SKM-1 treated with dmso at 0.1 percent for 144 hours (cell line): ENCODE results near the gene TMEM229B.

Experiments used
- DNase-seq: peaks from one replicate; lab custom pipeline; 2025; ENCODE audit not compliant: unreplicated experiment; lab: John Stamatoyannopoulos, UW

Gene TMEM229B

GRCh38 chr14:67515386-67516079, 27.0 kb upstream of the TMEM229B start:
- DNase-seq, result no peak

GRCh38 chr14:67514650-67515385, 26.3 kb upstream of the TMEM229B start:
- DNase-seq, result no peak

GRCh38 chr14:67514203-67514607, 25.7 kb upstream of the TMEM229B start:
- no peak for DNase-seq

GRCh38 chr14:67513631-67514108, 25.1 kb upstream of the TMEM229B start:
- DNase-seq, result no peak

GRCh38 chr14:67512463-67513310, 24.2 kb upstream of the TMEM229B start:
- DNase-seq, result no peak

GRCh38 chr14:67510836-67511235, 22.3 kb upstream of the TMEM229B start:
- DNase-seq, result no peak

GRCh38 chr14:67510121-67510520, 21.6 kb upstream of the TMEM229B start:
- no peak for DNase-seq

- DNase-seq, result no peak
Measured at GRCh38 chr14:67508956-67509355, 20.4 kb upstream of the TMEM229B start.

- no peak for DNase-seq
Measured at GRCh38 chr14:67505254-67505653, 16.7 kb upstream of the TMEM229B start.

GRCh38 chr14:67503331-67503730, 14.8 kb upstream of the TMEM229B start:
- no peak for DNase-seq

- no peak for DNase-seq
Measured at GRCh38 chr14:67502867-67503266, 14.3 kb upstream of the TMEM229B start.

GRCh38 chr14:67501670-67502069, 13.1 kb upstream of the TMEM229B start:
- DNase-seq, result no peak

- DNase-seq, result no peak
Measured at GRCh38 chr14:67500981-67501380, 12.5 kb upstream of the TMEM229B start.

GRCh38 chr14:67497716-67498115, 9.2 kb upstream of the TMEM229B start:
- no peak for DNase-seq

- DNase-seq, result no peak
Measured at GRCh38 chr14:67497216-67497615, 8.7 kb upstream of the TMEM229B start.

GRCh38 chr14:67495827-67496226, 7.3 kb upstream of the TMEM229B start:
- DNase-seq, result no peak

GRCh38 chr14:67493092-67493717, 4.7 kb upstream of the TMEM229B start:
- no peak for DNase-seq

GRCh38 chr14:67492538-67492937, 4.0 kb upstream of the TMEM229B start:
- DNase-seq, result no peak

GRCh38 chr14:67491741-67492507, 3.4 kb upstream of the TMEM229B start:
- no peak for DNase-seq

- DNase-seq, result no peak
Measured at GRCh38 chr14:67491285-67491684, 2.8 kb upstream of the TMEM229B start.
